WERI-Rb-1 (cell line): ENCODE results near the gene CNPY4.
"Not testable (repeated sequence)": the region's sequence is repeated elsewhere in the genome, so short reads cannot be mapped to it uniquely, and the experiment has no call there.

Source experiments
- DNase-seq: peaks from one replicate; pipeline ENCODE4 v3.0.0-alpha.2; 2020
- H3K27ac ChIP-seq: fragments of 250-450 bp; sonication (Bioruptor Pico); 2 replicates; pipeline ENCODE4 v1.5.1; 2020; ENCODE audit warnings: mild to moderate bottlenecking, moderate library complexity
- H3K27me3 ChIP-seq: fragments of 250-450 bp; sonication (Bioruptor Pico); 2 replicates; pipeline ENCODE4 v1.5.1; 2021; ENCODE audit warnings: mild to moderate bottlenecking, low read depth, moderate library complexity; ENCODE audit not compliant: insufficient read depth, severe bottlenecking
- H3K36me3 ChIP-seq: fragments of 250-450 bp; sonication (Bioruptor Pico); 2 replicates; pipeline ENCODE4 v1.5.1; 2020; ENCODE audit warnings: mild to moderate bottlenecking, moderate library complexity
- H3K4me3 ChIP-seq: 2 replicates; pipeline ENCODE4 v1.5.1; 2011; ENCODE audit warnings: low read depth, mild to moderate bottlenecking, control low read depth, low read length
- H3K9me3 ChIP-seq: fragments of 250-450 bp; sonication (Bioruptor Pico); 2 replicates; pipeline ENCODE4 v1.5.1; 2021; ENCODE audit warnings: mild to moderate bottlenecking, moderate library complexity; ENCODE audit not compliant: severe bottlenecking
- CTCF ChIP-seq: IDR thresholded peaks from 2 replicates; pipeline ENCODE4 v1.5.1; 2011; ENCODE audit warnings: low read depth, mild to moderate bottlenecking, control low read depth, inconsistent platforms, low read length

CNPY4 gene

GRCh38 chr7:100142461-100142860 is 23.0 kb downstream of the CNPY4 start:
- no peak overlapping the region for H3K27ac ChIP-seq
- DNase-seq: no peak
- no peaks in the 10 kb centered on the region for H3K27me3 ChIP-seq
- no peak for TF ChIP-seq CTCF
- H3K36me3 ChIP-seq: no peaks in the 10 kb centered on the region
- H3K9me3 ChIP-seq: no peaks in the 10 kb centered on the region
- no peak overlapping the region for H3K4me3 ChIP-seq

- H3K27me3 ChIP-seq, DNase-seq: not testable (repeated sequence)
These were observed 26.9 kb downstream of the CNPY4 start for GRCh38 chr7:100146350-100146749.

DNA sequence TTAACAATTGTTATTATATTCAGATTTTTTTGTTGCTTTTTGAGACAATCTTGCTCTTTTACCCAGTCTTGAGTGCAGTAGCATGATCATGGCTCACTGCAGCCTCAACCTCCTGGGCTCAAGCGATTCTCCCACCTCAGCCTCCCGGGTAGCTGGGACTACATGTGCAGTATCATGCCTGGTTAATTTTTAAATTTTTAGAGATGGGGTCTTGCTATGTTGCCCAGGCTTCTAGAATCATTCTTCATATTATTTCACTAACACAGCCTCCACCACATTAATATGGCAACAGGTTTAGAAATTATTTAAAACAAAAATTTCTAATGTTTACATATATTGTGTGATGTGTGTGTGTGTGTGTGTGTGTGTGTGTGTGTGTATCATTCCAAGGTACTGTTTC is 27.8 kb downstream of the CNPY4 start:
- no peaks in the 10 kb centered on the region for H3K27me3 ChIP-seq
- H3K4me3 ChIP-seq: no peak overlapping the region
- DNase-seq: no peak
- H3K9me3 ChIP-seq: no peaks in the 10 kb centered on the region
- H3K36me3 ChIP-seq: peaks cover 9% of the 10 kb centered on the region
- no peak for TF ChIP-seq CTCF
- no peak overlapping the region for H3K27ac ChIP-seq

More at GRCh38 chr7:100146350-100146749, 26.9 kb downstream of the CNPY4 start:
- H3K27ac ChIP-seq, H3K36me3 ChIP-seq, H3K4me3 ChIP-seq, H3K9me3 ChIP-seq: not testable (repeated sequence)

DNA sequence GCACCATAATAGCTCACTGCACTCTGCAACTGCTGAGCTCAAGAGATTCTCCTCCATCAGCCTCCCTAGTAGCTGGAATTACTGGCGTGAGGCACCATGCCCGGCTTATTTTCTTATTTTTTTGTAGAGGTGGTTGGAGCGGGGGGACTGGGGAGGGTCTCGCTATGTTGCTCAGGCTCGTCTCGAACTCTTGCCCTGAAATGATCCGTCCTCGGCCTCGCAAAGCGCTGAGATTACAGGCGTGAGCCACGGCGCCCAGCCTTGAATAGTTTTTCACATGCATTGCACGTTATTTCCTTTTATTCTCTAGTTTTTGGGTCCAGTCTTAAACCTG is 28.8 kb downstream of the CNPY4 start:
- Histone ChIP-seq H3K27ac (peak overlapping the region; percentile 78), H3K36me3 (peaks cover 16% of the 10 kb centered on the region), H3K9me3 (no peaks in the 10 kb centered on the region), H3K27me3 (no peaks in the 10 kb centered on the region), H3K4me3 (peak overlapping the region; percentile 58)
- no peak for DNase-seq
- no peak for TF ChIP-seq CTCF

DNA sequence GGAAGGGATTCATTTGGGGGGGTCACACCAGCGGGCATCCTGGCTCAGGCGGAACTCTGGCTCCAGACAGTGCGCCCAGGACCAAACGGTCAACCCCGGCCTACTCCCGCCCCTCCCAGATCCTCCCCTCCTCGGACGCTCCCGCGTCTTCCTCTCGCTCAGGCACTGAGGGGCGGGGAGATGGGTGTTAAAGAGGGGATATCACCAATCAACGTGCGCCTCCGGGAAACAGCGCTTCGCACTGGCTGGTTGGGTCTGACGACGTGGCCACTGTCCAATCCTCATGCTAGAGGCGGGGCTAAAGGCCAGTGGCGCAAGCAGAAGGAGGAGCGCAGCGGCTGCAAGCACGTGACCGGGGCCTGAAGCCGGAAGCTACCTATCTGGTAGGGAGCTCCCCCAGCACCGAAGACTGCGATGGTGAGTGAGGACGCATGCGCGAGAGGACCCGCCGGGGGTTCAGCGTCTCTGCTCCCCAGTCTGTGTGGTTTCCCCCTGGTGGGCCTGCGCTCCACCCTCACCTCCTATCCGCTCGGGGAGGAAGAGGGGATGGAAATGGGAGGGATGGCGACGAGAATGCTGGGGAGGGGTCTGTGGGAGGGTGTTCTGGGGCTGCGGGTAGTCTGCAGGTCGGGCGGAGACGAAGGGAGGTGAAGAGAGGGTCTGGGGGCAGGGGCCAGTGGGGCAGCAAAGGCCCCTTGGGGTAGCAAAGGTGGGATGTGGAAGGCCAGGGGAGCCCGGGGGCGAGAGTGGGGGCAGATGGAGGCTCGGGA is 29.3 kb downstream of the CNPY4 start, which contains the start of gene LAMTOR4:
TSS of gene LAMTOR4 (plus strand) at position 360 of the 770 bp plus-strand sequence. CDS start at position 415, 55 bp downstream.
- no peak for TF ChIP-seq CTCF
- peak within 1 kb of the TSS; percentile 78 for H3K27ac ChIP-seq

DNA sequence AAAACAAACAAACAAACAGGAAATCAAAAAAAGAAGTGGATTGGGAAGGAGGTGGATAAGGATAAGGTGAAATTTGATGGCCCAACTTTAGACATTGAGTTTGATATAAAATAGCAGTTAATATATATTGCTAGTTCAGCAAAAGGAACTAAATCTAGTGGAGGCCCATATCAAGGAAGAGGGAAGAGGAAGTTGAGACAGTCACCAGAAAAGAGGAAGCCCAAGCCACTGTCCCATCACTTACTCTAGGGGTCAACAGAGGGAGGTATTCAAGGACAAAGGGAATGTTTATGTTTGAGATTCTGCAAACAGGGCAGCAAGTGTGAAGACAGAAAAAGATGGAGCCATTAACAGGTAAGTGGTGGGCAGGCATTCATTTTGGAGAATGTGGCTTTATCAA is 33.0 kb downstream of the CNPY4 start:
- no peaks in the 10 kb centered on the region for H3K27me3 ChIP-seq
- no peaks in the 10 kb centered on the region for H3K9me3 ChIP-seq
- H3K4me3 ChIP-seq: no peak overlapping the region
- peaks cover 48% of the 10 kb centered on the region for H3K36me3 ChIP-seq
- DNase-seq: no peak
- H3K27ac ChIP-seq: no peak overlapping the region
- no peak for TF ChIP-seq CTCF

More for the DNA sequence above, 29.3 kb downstream of the CNPY4 start, which contains the start of gene LAMTOR4:
- DNase-seq: peak; percentile 99
- Histone ChIP-seq H3K36me3 (peaks cover 22% of the 10 kb centered on the region), H3K27me3 (no peaks in the 10 kb centered on the region), H3K4me3 (peak within 1 kb of the TSS; percentile 93), H3K9me3 (no peaks in the 10 kb centered on the region)
